GM21619 (cell line): Measurements from ENCODE around the gene TAAR6.
A peak's percentile ranks its signal among the peaks of the same experiment; 100 is the strongest.
"Not testable (repeated sequence)": the region's sequence is repeated elsewhere in the genome, so short reads cannot be mapped to it uniquely, and the experiment has no call there.

Source experiments
- ATAC-seq: cut with Tn5 transposase; IDR thresholded peaks from one replicate; pipeline ENCODE4 v1.9.1; 2021; ENCODE audit not compliant: unreplicated experiment

The TAAR6 gene

GRCh38 chr6:132570221-132570777 lies at the start of gene TAAR6:
Gene TAAR6 (plus strand): TSS chr6:132570322. CDS start chr6:132570322, 0 bp downstream.
- ATAC-seq, result no peak

- ATAC-seq, result no peak
Measured at GRCh38 chr6:132520953-132521352, 49.2 kb upstream of the TAAR6 start.

- no peak for ATAC-seq
Measured at GRCh38 chr6:132524646-132525045, 45.5 kb upstream of the TAAR6 start.

GRCh38 chr6:132525866-132526265 lies 44.3 kb upstream of the TAAR6 start:
- ATAC-seq, result no peak

GRCh38 chr6:132526461-132526860 lies 43.7 kb upstream of the TAAR6 start:
- no peak for ATAC-seq

GRCh38 chr6:132527791-132528190 lies 42.3 kb upstream of the TAAR6 start:
- no peak for ATAC-seq

- ATAC-seq, result peak; percentile 88
Measured at GRCh38 chr6:132530293-132530974, 39.7 kb upstream of the TAAR6 start.

- ATAC-seq, result not testable (repeated sequence)
Measured at GRCh38 chr6:132534546-132534945, 35.6 kb upstream of the TAAR6 start.

- no peak for ATAC-seq
Measured at GRCh38 chr6:132537145-132537544, 33.0 kb upstream of the TAAR6 start.

GRCh38 chr6:132537977-132538376 lies 32.1 kb upstream of the TAAR6 start, which contains the start of gene TAAR9:
Gene TAAR9 (plus strand): TSS chr6:132538277. CDS start chr6:132538290, 13 bp downstream.
- no peak for ATAC-seq

- ATAC-seq, result no peak
Measured at GRCh38 chr6:132544826-132545225, 25.3 kb upstream of the TAAR6 start.

- no peak for ATAC-seq
Measured at GRCh38 chr6:132548746-132549463, 21.2 kb upstream of the TAAR6 start.

GRCh38 chr6:132551214-132551613 lies 18.9 kb upstream of the TAAR6 start:
- ATAC-seq, result no peak

GRCh38 chr6:132552372-132552771 lies 17.8 kb upstream of the TAAR6 start, which contains the start of gene TAAR8:
Gene TAAR8 (plus strand): TSS chr6:132552672. CDS start chr6:132552693, 21 bp downstream.
- no peak for ATAC-seq

GRCh38 chr6:132560087-132560486 lies 10.0 kb upstream of the TAAR6 start:
- ATAC-seq, result not testable (repeated sequence)

- ATAC-seq, result no peak
Measured at GRCh38 chr6:132566404-132566803, 3.7 kb upstream of the TAAR6 start.

- no peak for ATAC-seq
Measured at GRCh38 chr6:132567566-132567965, 2.6 kb upstream of the TAAR6 start.

- no peak for ATAC-seq
Measured at GRCh38 chr6:132568611-132569010, 1.5 kb upstream of the TAAR6 start.

GRCh38 chr6:132569170-132569569 lies 952 bp upstream of the TAAR6 start:
- ATAC-seq, result no peak

GRCh38 chr6:132571774-132572173 lies 1.7 kb downstream of the TAAR6 start:
- no peak for ATAC-seq

- no peak for ATAC-seq
Measured at GRCh38 chr6:132584698-132585097, 14.6 kb downstream of the TAAR6 start.

- ATAC-seq, result no peak
Measured at GRCh38 chr6:132587424-132587823, 17.3 kb downstream of the TAAR6 start.
